Measurements from ENCODE around the gene SLC5A10.

DNA sequence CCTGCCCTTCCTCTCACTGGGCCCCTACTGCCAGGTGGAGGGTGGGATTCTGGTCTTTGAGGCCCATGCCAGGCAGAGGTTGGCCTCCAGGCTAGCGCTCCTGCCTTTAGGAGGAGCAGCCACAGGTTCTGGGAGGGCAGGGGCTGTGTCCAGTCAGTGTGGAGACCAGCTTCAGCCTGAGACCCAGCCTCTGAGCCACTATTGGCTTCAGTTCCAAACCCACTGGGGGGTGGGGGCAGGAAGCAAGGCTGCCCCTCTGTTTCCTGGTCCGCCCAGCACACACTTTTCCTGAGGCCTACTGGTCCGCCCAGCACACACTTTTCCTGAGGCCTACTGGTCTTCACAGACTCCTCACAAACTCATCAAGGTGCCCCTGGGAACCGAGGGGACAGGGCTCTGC, 16.4 kb downstream of the SLC5A10 start:
- TF ChIP-seq POLR2A (IDR thresholded peaks at IDR 0.05) = no peak
- TF ChIP-seq, protein P1, sequence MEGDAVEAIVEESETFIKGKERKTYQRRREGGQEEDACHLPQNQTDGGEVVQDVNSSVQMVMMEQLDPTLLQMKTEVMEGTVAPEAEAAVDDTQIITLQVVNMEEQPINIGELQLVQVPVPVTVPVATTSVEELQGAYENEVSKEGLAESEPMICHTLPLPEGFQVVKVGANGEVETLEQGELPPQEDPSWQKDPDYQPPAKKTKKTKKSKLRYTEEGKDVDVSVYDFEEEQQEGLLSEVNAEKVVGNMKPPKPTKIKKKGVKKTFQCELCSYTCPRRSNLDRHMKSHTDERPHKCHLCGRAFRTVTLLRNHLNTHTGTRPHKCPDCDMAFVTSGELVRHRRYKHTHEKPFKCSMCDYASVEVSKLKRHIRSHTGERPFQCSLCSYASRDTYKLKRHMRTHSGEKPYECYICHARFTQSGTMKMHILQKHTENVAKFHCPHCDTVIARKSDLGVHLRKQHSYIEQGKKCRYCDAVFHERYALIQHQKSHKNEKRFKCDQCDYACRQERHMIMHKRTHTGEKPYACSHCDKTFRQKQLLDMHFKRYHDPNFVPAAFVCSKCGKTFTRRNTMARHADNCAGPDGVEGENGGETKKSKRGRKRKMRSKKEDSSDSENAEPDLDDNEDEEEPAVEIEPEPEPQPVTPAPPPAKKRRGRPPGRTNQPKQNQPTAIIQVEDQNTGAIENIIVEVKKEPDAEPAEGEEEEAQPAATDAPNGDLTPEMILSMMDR (IDR thresholded peaks at IDR 0.05) = no peak
